HG03045 (cell line): ENCODE measurements around the gene ZEB2.

Experiments used
- ATAC-seq: cut with Tn5 transposase; IDR thresholded peaks from one replicate; pipeline ENCODE4 v1.9.1; 2021; ENCODE audit warnings: mild to moderate bottlenecking, moderate library complexity; ENCODE audit not compliant: unreplicated experiment

ZEB2 gene

DNA sequence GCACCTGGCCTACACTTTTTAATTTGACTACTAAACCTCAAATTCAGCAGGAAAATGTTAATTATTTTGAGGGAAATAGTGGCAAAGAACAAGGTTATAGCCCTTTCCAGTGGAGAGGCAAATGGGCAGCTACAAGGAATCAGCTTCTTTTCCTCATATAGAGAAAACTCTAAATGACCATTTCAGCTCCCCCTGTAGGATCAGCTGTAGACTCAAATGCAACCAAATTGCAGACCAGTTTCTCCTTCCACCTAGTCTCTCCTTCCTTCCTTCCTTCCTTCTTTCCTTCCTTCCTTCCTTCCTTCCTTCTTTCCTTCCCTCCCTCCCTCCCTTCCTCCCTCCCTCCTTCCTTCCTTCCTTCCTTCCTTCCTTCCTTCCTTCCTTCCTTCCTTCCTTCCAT lies 158.2 kb downstream of the ZEB2 start:
- no peak for ATAC-seq

- ATAC-seq = no peak
Measured at GRCh38 chr2:144359684-144360083, 160.2 kb downstream of the ZEB2 start.

DNA sequence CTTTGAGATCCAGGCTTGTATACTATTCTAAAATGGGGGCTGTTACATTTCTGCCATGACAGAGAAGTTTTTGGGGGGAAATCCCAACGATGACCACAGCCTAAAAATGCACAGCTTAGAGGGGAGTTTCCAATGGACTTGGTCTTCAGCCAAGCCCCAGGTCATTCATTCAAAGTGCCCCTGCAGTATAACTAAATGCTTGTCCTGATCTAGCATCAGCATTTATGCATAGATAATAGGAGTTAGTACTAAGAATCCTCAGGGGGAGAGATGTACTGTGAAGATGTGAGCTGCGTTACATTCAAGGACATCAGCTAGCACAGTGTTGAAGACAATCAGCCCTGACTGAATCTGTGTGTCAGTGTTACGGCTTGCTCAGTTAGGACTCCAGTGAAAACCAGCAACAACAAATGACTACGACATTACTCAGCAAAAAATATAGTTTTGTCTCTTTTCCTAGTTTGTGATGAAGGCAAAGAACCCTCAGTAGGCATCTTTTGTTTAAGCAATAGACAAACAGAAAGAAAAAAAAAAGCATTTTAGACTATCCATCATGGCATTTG lies 160.9 kb downstream of the ZEB2 start:
- ATAC-seq = peak; percentile 61

DNA sequence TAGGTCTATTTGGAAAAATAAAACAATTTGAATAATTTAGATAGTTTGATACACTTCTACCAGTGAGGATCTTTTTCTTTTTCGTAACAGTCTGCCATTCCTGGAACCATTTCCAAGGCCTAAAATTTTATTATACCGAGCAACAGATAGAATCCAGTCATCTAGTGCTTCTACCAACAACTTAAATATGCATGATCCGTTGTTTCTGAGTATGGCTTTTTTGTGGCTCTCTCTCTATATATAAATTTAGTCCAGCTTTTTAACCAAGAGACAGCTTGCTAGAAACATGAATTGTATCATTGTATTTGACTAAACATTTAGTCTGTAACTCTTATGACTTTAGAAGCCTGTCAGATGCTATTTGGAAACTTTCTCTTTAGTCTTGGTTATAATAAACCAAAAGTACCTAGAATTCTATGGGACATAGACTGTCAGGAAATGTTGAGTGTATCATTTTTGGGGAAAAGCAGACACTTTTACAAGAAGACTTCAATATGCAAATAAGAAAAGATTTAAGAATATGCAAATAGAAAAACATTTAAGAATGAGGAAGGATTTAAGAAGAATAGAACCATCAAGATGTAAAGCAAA lies 161.4 kb downstream of the ZEB2 start:
- ATAC-seq = peak; percentile 10

GRCh38 chr2:144357623-144358373 lies 162.1 kb downstream of the ZEB2 start:
- ATAC-seq = peak; percentile 84

- no peak for ATAC-seq
Measured at GRCh38 chr2:144356402-144356801, 163.5 kb downstream of the ZEB2 start.

GRCh38 chr2:144354953-144355352 lies 165.0 kb downstream of the ZEB2 start:
- no peak for ATAC-seq

- ATAC-seq = no peak
Measured at GRCh38 chr2:144351687-144352086, 168.2 kb downstream of the ZEB2 start.

GRCh38 chr2:144350151-144350802 lies 169.6 kb downstream of the ZEB2 start:
- ATAC-seq = no peak

DNA sequence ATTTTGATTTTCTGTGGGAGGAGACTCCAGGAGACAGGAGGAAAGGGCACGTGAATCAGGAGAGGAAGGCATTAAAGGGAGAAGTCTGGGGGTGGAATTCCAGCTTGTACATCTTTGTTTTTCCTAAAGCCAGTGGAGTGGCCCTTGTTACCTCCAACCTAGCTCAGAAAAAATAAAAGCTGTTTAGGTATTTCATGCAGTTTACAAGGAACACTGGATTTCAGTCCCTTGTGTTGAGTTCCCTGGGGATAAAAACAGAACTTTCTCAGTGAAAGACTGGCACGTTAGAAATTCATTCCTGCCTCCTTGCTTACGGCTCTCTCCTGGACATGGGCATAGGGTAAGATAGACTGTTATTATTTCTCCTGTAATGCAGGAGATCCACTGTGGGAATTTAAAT lies 170.2 kb downstream of the ZEB2 start:
- no peak for ATAC-seq

DNA sequence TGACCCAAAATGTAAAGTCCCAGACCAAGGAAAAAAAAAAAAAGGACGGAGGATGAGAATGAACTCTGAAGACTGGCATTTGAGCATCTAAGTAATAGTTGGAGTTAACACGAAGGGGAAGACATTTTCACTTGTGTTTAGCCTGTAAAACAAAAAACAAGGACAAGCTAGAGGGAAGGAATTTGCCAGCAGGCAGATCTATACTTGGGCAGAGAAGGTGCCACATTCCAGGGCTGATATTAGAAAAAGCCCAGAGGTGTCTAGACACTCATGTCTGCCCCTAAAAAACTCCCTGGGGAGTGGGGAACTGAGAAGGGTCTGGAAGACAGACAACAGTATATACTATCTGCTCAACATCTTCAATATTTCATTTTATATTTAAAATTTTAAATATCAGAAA lies 171.1 kb downstream of the ZEB2 start:
- no peak for ATAC-seq

GRCh38 chr2:144346229-144346628 lies 173.7 kb downstream of the ZEB2 start:
- no peak for ATAC-seq

- ATAC-seq = no peak
Measured at GRCh38 chr2:144343145-144343544, 176.8 kb downstream of the ZEB2 start.

DNA sequence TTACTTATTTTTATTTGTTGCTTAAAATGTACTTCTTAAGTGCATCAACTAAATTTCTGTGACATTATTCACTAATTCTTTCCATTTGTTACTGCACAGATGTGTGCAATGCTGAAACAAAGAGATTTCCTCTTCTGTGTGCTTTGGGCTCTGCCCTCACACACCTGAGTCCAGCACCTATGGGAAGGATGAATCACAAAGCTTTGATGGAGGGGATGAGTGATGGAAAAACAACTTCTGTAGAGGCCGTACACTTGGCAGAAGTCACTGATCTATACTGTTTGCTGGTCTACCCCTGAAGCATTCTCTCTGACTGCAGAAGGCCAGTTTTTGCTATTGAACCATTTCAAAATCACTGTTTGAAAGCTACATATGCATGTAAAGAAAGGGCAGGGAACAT lies 178.4 kb downstream of the ZEB2 start:
- ATAC-seq = no peak

GRCh38 chr2:144339048-144339447 lies 180.9 kb downstream of the ZEB2 start:
- no peak for ATAC-seq

DNA sequence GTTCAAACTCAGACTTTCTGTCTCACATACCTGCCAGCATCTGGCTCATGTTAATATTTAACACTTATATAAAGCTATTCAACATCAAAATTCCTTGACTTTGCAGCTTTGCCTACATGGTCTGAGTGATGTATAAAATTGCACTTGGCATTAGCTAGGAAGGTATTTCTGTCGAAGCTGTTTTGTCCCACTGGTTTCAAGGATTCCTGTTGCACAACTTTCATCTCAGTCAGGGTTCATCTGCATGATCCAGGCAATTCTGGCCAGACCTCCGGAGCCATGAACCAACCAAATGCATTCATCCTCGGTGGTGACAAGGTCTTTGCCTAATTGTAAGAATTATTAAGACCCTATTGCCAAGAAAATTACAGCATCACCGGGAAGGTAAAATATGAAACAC lies 185.4 kb downstream of the ZEB2 start:
- ATAC-seq = no peak
